ENCODE results near the gene CLDN9.

DNA sequence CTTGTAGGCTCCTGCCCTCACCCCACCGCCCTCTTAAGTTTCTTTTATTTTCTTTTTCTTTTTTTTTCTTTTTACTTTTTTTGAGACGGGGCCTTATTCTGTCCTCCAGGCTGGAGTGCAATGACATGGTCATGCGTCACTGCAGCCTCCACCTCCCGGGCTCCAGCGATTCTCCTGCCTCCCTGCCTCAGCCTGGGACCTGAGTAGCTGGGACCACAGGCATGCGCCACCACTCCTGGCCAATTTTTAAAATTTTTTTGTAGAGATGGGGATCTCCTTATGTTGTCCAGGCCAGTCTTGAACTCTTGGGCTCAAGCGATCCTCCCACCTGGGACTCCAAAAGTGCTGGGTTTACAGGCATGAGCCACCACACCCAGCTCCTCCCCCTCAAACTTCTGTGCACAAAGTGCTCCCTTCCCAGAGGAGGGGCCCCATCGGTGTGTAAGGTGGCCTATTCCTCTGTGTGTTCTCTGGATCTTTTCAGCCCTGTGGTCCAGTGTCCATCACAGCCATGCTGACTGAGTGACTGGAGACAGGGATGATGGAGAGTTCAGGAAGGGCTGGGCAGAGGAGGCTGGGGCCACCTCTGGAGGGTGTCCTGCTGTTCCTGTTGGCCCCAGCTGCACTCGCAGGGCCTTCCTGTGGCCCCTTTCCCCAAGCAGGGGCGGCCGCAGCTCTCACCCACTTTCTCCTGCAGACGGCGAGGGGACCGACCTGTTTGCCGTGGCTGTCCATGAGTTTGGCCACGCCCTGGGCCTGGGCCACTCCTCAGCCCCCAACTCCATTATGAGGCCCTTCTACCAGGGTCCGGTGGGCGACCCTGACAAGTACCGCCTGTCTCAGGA is 43.8 kb downstream of the CLDN9 start:
- TF ChIP-seq EP300 (IDR thresholded peaks at IDR 0.05) (no peak), POLR2A (IDR thresholded peaks at IDR 0.05) (no peak), POLR2AphosphoS5 (IDR thresholded peaks at IDR 0.05) (no peak)
- TF ChIP-seq, protein P1, sequence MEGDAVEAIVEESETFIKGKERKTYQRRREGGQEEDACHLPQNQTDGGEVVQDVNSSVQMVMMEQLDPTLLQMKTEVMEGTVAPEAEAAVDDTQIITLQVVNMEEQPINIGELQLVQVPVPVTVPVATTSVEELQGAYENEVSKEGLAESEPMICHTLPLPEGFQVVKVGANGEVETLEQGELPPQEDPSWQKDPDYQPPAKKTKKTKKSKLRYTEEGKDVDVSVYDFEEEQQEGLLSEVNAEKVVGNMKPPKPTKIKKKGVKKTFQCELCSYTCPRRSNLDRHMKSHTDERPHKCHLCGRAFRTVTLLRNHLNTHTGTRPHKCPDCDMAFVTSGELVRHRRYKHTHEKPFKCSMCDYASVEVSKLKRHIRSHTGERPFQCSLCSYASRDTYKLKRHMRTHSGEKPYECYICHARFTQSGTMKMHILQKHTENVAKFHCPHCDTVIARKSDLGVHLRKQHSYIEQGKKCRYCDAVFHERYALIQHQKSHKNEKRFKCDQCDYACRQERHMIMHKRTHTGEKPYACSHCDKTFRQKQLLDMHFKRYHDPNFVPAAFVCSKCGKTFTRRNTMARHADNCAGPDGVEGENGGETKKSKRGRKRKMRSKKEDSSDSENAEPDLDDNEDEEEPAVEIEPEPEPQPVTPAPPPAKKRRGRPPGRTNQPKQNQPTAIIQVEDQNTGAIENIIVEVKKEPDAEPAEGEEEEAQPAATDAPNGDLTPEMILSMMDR (IDR thresholded peaks at IDR 0.05) = no peak
